ENCODE data around the gene SEPTIN5.

- TF ChIP-seq CTCF (conservative IDR thresholded peaks at IDR 0.05; ENCODE audit: low read depth, low read length) = no peak
- TF ChIP-seq EZH2 (IDR thresholded peaks at IDR 0.05; ENCODE audit: borderline replicate concordance, low read depth, low read length, poor library complexity, severe bottlenecking) = no peak
Observed at GRCh38 chr22:19764299-19764593, 49.9 kb downstream of the SEPTIN5 start.

Measured in A673 (cell line).